B cell (primary cell): Measurements from ENCODE around the gene FIBP. TPM values are rescaled to one million over a fixed set of nuclear protein-coding genes. Genes with fewer than 3 reads are reported as not detected.

ENCODE experiments used
- ATAC-seq: fragments of 200-7000 bp; cut with Tn5 transposase; one replicate; pipeline ENCODE4 v1.10.0; 2021; ENCODE audit warnings: low read depth, mild to moderate bottlenecking, moderate number of reproducible peaks, moderate library complexity
- CTCF ChIA-PET: fragments of 350-600 bp; sonication (Branson Sonifier 250); formaldehyde crosslinking; loops from one replicate; lab custom pipeline; 2021; ENCODE audit warnings: antibody characterized with exemption, inconsistent platforms; lab: Charles Lee
- POLR2A ChIA-PET: fragments of 350-600 bp; sonication (Branson Sonifier 250); formaldehyde crosslinking; loops from one replicate; lab custom pipeline; 2021; ENCODE audit warnings: antibody characterized with exemption; lab: Charles Lee
- DNase-seq: peaks from one replicate; pipeline ENCODE4 v3.0.0; 2013
- H2AFZ ChIP-seq: 2 replicates; pipeline ENCODE4 v1.6.1; 2012; ENCODE audit warnings: mild to moderate bottlenecking, low read depth, low read length; ENCODE audit not compliant: insufficient read depth, poor library complexity, severe bottlenecking
- H3K27ac ChIP-seq, 2 donors: 1 replicate in 1 of 2; 2 replicates in 1 of 2; pipeline ENCODE4 v1.5.1; 2012 to 2013; ENCODE audit warnings: low read length in 2 of 2, mild to moderate bottlenecking in 2 of 2, moderate library complexity in 1 of 2
- H3K27me3 ChIP-seq, 4 experiments: fragments of 200-600 bp in 1 of 4; sonication (generic) in 1 of 4; replicated peaks in 1 of 4; 1 replicate in 2 of 4; 2 replicates in 2 of 4; pipeline versions ENCODE4 v1.6.1 to v1.7.0; 2013 to 2016; ENCODE audit warnings: low read length in 3 of 4, mild to moderate bottlenecking in 2 of 4, mixed read lengths in 1 of 4, moderate library complexity in 1 of 4; ENCODE audit not compliant: insufficient read depth in 4 of 4, control insufficient read depth in 3 of 4; ENCODE audit errors: control extremely low read depth in 1 of 4
- H3K36me3 ChIP-seq, 2 experiments: replicated peaks in 1 of 2; 1 replicate in 1 of 2; 2 replicates in 1 of 2; pipeline versions ENCODE4 v1.6.1 to v1.7.1; 2013; ENCODE audit warnings: low read length in 1 of 2; ENCODE audit not compliant: insufficient read depth in 2 of 2, control insufficient read depth in 1 of 2; ENCODE audit errors: control extremely low read depth in 1 of 2, extremely low read depth in 1 of 2
- H3K4me1 ChIP-seq, 2 donors: fragments of 200-600 bp in 1 of 2; sonication (generic) in 1 of 2; 1 replicate in 1 of 2; 2 replicates in 1 of 2; pipeline versions ENCODE4 v1.5.1 to v1.6.1; 2013 to 2017; ENCODE audit warnings: low read length in 2 of 2; ENCODE audit not compliant: control insufficient read depth in 2 of 2, insufficient read depth in 2 of 2
- H3K4me2 ChIP-seq: replicated peaks from 2 replicates; pipeline ENCODE3; 2012; ENCODE audit warnings: mild to moderate bottlenecking, low read depth, low read length; ENCODE audit not compliant: poor library complexity, severe bottlenecking
- H3K4me3 ChIP-seq, 5 experiments: fragments of 200-600 bp in 1 of 5; sonication (generic) in 1 of 5; 1 replicate in 3 of 5; 2 replicates in 2 of 5; pipeline versions ENCODE4 v1.5.1 to v1.7.0; 2011 to 2016; ENCODE audit warnings: low read length in 4 of 5, mild to moderate bottlenecking in 4 of 5, low read depth in 2 of 5, control low read depth in 1 of 5, moderate library complexity in 1 of 5; ENCODE audit not compliant: insufficient read depth in 1 of 5; ENCODE audit errors: control extremely low read depth in 1 of 5, extremely low read depth in 1 of 5
- H3K79me2 ChIP-seq: fragments of 200-600 bp; sonication (generic); one replicate; pipeline ENCODE4 v1.6.0; 2016; ENCODE audit warnings: low read length; ENCODE audit not compliant: control insufficient read depth, insufficient read depth
- H3K9ac ChIP-seq: fragments of 200-600 bp; sonication (generic); 2 replicates; pipeline ENCODE4 v1.6.1; 2017; ENCODE audit warnings: mild to moderate bottlenecking, low read length, moderate library complexity
- H3K9me3 ChIP-seq, 3 donors: one replicate each; pipeline versions ENCODE4 v1.6.1 to v1.7.1; 2013; ENCODE audit warnings: low read length in 2 of 3; ENCODE audit not compliant: control insufficient read depth in 2 of 3, insufficient read depth in 1 of 3; ENCODE audit errors: control extremely low read depth in 1 of 3
- H4K20me1 ChIP-seq: 2 replicates; pipeline ENCODE4 v1.6.0; 2012; ENCODE audit warnings: mild to moderate bottlenecking, low read length; ENCODE audit not compliant: insufficient read depth, control insufficient read depth, poor library complexity, severe bottlenecking
- H3K27ac Mint-ChIP-seq: one replicate; pipeline ENCODE4 v1.8.0; 2021; ENCODE audit warnings: mixed read lengths
- H3K27me3 Mint-ChIP-seq: one replicate; pipeline ENCODE4 v1.8.0; 2021; ENCODE audit warnings: mixed read lengths
- H3K4me1 Mint-ChIP-seq: one replicate; pipeline ENCODE4 v1.8.0; 2021; ENCODE audit warnings: mixed read lengths
- H3K4me3 Mint-ChIP-seq: one replicate; pipeline ENCODE4 v1.8.0; 2021; ENCODE audit warnings: mixed read lengths
- H3K9me3 Mint-ChIP-seq: one replicate; pipeline ENCODE4 v1.8.0; 2022; ENCODE audit warnings: mixed read lengths; ENCODE audit not compliant: insufficient read depth
- EZH2 ChIP-seq: IDR thresholded peaks from 2 replicates; pipeline ENCODE4 v1.6.1; 2012; ENCODE audit warnings: borderline replicate concordance, low read depth, mild to moderate bottlenecking, moderate library complexity, low read length; ENCODE audit not compliant: insufficient read depth, poor library complexity, severe bottlenecking
- WGBS: methylation state at CpG from one replicate; pipeline ENCODE4 v1.1.5; 2013; ENCODE audit warnings: missing lambda C conversion rate; ENCODE audit not compliant: insufficient coverage; 5-methylcytosine and 5-hydroxymethylcytosine counted together
- intact Hi-C: fragments of 100-400 bp; cut with micrococcal nuclease; formaldehyde crosslinking; loops from one replicate; pipeline ENCODE4 v1.10.0; 2022
- polyA plus RNA-seq: library from polyadenylated mRNA; depleted of rRNA; stranded (reverse); fragments of >200 nt; gene quantifications from 2 replicates; pipeline ENCODE4 v1.2.3, GENCODE V29; 2012
- total RNA-seq, 2 donors: library from RNA; stranded (reverse); fragments of 120-200 nt in 1 of 2; gene quantifications; 1 replicate in 1 of 2; 2 replicates in 1 of 2; pipeline versions ENCODE4 v1.2.3 to v1.2.4, GENCODE V29; 2013 to 2022
- TF ChIP-seq, protein P1 (sequence below): fragments of 200-600 bp; IDR thresholded peaks from one replicate; pipeline ENCODE4 v1.8.0; 2022; ENCODE audit warnings: antibody characterized with exemption, mild to moderate bottlenecking

Gene FIBP
- total and polyA plus RNA-seq, 2 donors (not counting 1 experiment from before 2014, with no cell fraction given) = 63.4 to 128 TPM

DNA sequence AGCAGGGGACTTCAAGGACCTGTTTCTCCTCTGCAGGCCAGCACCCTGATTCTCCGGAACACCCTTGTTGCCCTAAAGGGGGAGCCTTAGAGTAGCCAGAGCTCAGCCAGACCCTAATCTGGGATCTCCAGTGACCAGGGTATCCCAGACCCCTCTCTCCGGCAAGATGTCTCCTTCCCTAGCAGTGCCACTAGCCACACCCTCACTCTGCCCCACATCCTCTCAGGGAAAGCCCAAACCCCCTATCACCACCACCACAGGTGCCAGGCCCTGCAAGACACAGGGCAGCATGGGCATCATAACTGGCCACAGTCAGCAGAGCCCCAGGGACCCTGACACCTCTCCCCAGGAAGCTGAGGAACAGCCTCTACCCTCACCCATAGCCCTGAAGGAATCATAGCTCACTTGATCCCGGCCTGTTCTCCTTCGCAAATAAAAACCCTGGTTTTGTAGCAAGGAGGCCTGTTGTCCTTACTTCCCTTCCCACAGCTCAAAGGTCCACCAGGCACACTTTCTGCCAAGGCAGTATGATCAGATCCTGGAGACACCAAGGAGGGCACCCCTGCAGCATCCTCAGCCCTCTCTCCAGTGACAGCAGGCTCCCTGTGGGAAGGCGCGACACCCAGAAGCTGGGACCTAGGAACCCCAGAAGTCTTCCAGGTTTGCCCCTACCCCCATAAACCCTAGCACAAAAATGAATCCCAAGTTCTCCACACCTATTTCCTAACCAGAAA lies 34.9 kb downstream of the FIBP start:
- no peak for TF ChIP-seq EZH2
- peaks cover 43% of the 10 kb centered on the region for H3K79me2 ChIP-seq
- ChIA-PET POLR2A (interaction anchor here (0.5 to 0.6 kb wide), 2 partner anchors 8 to 13 kb away, joined by 3 to 6 read pairs; no protein-coding TSS in a partner anchor), CTCF (no interaction called here)
- 98% methylated on average over 6 of the region's 6 CpGs for WGBS
- H3K27me3 ChIP-seq = no peaks in the 10 kb centered on the region
- peak; percentile 21 for DNase-seq
- no peak for ATAC-seq
- no peak overlapping the region for H3K4me3 Mint-ChIP-seq
- H2AFZ ChIP-seq = no peak overlapping the region
- H3K27ac Mint-ChIP-seq = peak overlapping the region; percentile 59
- H3K9ac ChIP-seq = no peak overlapping the region
- no peak overlapping the region for H3K4me2 ChIP-seq
- peaks cover 0 to 15% (median 0%) of the 10 kb centered on the region in 3 donors for H3K9me3 ChIP-seq
- H3K4me1 Mint-ChIP-seq = peaks cover 35% of the 10 kb centered on the region
- H3K4me3 ChIP-seq = no peak overlapping the region
- peaks cover 73% of the 10 kb centered on the region for H4K20me1 ChIP-seq
- no peak overlapping the region for H3K27ac ChIP-seq
- no peaks in the 10 kb centered on the region for H3K9me3 Mint-ChIP-seq
- H3K27me3 Mint-ChIP-seq = no peaks in the 10 kb centered on the region
- peaks cover 12 to 23% of the 10 kb centered on the region in 2 donors for H3K4me1 ChIP-seq
- intact Hi-C loops = no loop called here
- peaks cover 0 to 62% of the 10 kb centered on the region in 2 experiments for H3K36me3 ChIP-seq

DNA sequence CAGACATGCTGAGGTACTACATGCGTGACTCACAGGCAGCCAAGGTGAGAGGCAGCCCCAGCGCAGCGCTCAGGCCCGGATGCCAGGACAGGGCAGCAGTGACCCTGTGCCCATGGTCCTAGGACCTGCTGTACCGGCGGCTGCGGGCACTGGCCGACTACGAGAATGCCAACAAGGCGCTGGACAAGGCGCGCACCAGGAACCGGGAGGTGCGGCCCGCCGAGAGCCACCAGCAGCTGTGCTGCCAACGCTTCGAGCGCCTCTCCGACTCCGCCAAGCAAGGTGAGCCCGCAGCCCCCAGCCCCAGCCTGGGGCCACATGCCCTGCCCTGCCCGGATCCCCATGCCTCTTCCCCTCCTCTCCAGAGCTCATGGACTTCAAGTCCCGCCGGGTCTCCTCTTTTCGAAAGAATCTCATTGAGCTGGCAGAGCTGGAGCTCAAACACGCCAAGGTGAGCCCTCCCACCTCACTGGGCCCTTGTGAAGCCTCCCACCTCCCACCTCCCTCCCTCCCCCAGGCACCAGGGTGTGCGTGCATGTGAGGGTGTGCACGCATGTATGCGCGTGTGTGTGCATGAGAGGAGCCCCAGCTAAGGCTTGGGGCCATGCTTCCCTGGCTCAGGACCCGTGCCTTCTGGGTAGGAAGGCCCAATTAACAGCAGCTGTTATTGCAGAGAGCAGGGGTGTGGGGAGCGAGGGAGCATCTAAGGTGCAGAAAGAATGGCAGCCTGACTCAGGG lies 35.6 kb downstream of the FIBP start:
- H3K4me1 ChIP-seq = peaks cover 11 to 22% of the 10 kb centered on the region in 2 donors
- H3K36me3 ChIP-seq = peaks cover 0 to 62% of the 10 kb centered on the region in 2 experiments
- H3K4me2 ChIP-seq = no peak overlapping the region
- Mint-ChIP-seq H3K9me3 (no peaks in the 10 kb centered on the region), H3K27ac (no peak overlapping the region), H3K4me3 (no peak overlapping the region), H3K27me3 (no peaks in the 10 kb centered on the region), H3K4me1 (peaks cover 33% of the 10 kb centered on the region)
- WGBS = 95% methylated on average over 32 of the region's 33 CpGs
- DNase-seq (peak; percentile 16), ATAC-seq (no peak)
- no peak overlapping the region for H3K4me3 ChIP-seq
- no peak overlapping the region for H3K27ac ChIP-seq
- no peaks in the 10 kb centered on the region for H3K27me3 ChIP-seq
- peaks cover 43% of the 10 kb centered on the region for H3K79me2 ChIP-seq
- no peak overlapping the region for H2AFZ ChIP-seq
- TF ChIP-seq EZH2 = no peak
- TF ChIP-seq, protein P1, sequence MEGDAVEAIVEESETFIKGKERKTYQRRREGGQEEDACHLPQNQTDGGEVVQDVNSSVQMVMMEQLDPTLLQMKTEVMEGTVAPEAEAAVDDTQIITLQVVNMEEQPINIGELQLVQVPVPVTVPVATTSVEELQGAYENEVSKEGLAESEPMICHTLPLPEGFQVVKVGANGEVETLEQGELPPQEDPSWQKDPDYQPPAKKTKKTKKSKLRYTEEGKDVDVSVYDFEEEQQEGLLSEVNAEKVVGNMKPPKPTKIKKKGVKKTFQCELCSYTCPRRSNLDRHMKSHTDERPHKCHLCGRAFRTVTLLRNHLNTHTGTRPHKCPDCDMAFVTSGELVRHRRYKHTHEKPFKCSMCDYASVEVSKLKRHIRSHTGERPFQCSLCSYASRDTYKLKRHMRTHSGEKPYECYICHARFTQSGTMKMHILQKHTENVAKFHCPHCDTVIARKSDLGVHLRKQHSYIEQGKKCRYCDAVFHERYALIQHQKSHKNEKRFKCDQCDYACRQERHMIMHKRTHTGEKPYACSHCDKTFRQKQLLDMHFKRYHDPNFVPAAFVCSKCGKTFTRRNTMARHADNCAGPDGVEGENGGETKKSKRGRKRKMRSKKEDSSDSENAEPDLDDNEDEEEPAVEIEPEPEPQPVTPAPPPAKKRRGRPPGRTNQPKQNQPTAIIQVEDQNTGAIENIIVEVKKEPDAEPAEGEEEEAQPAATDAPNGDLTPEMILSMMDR = no peak
- peaks cover 73% of the 10 kb centered on the region for H4K20me1 ChIP-seq
- POLR2A ChIA-PET = interaction anchor here (0.6 kb wide), 1 partner anchor 14 kb away, joined by 3 read pairs; no protein-coding TSS in a partner anchor
- CTCF ChIA-PET = interaction anchor here (2.8 kb wide), 1 partner anchor 8 kb away, joined by 15 read pairs; the partner anchor contains the start of gene MUS81
- peaks cover 0 to 15% (median 0%) of the 10 kb centered on the region in 3 donors for H3K9me3 ChIP-seq
- intact Hi-C loops = no loop called here
- no peak overlapping the region for H3K9ac ChIP-seq
